GM18517 (cell line): Measurements from ENCODE around the gene TMC1.
A peak's percentile ranks its signal among the peaks of the same experiment; 100 is the strongest.
"Not testable (repeated sequence)": the region's sequence is repeated elsewhere in the genome, so short reads cannot be mapped to it uniquely, and the experiment has no call there.

Source experiments
- ATAC-seq: cut with Tn5 transposase; IDR thresholded peaks from one replicate; pipeline ENCODE4 v1.9.1; 2021; ENCODE audit warnings: mild to moderate bottlenecking, moderate library complexity; ENCODE audit not compliant: unreplicated experiment

TMC1 gene

DNA sequence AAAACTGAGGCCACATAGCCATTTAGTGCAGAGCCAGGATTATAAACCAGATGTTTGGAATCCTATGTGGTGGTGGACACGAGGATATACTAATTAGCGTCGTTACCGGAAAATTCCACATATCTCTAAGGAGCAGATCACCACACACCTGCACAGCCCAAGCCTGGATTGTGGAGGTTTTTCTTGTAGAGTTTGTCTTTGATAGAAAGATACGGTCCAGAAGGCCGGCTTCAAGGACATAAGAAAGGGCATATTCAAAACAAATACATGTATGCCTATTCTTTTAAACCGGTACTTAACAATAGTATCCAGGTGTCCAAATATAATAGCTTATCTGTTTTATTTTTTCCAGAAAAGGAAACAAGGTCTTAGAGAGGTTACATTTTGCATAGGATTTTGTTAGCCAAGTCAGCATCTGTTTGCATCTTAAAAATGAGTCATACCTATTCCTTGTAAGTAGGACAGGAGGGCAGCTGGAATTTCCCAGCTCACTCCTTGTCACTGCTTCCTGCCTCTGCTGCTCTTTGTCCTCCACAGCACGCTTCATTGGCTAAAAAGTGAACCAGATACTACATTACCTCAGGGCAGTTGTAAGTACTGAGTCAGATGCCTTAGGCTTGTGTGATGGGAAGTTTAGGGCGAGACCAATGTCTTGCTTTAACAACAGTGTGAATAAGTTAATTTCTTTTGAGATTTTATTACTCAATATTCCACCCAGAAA lies 3.6 kb downstream of the TMC1 start:
- ATAC-seq: no peak

DNA sequence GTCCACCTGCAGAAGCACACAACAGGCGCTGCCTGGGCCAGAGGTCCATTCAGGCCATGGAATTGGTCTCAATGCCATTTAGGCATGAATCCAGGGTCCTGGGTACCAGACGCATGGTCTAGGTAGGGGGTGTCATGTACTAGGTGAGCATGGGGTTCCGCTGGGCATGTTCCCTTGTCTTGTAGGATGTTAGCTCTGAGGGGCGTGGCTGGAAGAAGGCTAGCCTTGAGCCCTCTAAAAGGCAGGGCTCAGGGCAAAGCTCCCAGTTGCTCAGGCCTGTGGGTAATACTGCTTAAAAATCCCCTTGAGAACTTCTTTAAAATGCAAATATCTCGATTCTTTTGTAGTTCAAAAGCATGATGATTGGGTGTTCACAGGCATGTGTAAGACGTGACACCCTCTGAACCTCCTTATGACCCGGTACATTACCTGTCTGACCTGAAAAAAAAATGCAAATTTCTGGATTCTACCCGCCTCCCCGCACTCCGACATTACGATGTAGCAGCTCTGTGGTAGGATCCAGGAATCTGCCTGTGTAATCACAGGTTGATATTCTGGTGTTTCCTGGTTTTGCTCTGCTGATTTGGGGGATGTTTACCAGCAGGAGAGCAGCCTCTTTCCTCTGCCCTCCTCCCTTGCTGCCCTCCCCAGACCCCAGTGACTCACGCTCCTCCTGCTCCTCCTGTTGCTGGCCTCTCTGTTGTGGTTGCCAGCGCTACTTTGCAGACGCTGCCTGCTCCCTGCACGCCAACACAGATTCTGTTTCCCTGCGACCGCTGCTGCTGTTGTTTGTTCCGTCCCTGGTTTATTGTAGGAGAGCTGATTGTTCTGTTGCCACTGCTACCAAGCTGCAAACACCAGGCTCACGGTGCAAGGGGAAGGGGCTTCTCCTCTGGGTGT lies 5.7 kb downstream of the TMC1 start:
- ATAC-seq: peak; percentile 79

DNA sequence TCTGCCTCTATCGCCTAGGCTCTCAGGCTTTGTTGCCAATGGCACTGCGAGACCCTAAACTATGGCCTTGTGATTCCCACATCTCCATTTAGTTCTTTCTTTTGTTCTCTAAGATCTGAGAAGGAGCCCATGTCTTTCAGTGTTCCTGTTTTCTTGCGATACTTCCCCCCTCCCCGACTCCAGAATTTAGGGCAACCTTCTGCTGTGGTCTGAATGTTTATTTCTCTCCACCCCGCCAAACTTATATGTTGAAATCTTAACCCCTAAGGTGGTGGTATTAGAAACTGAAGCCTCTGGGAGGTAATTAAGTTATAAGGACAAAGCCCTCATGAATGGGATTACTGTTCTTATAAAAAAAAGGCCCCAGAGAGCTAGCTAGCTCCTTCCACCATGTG lies 6.4 kb downstream of the TMC1 start:
- no peak for ATAC-seq

DNA sequence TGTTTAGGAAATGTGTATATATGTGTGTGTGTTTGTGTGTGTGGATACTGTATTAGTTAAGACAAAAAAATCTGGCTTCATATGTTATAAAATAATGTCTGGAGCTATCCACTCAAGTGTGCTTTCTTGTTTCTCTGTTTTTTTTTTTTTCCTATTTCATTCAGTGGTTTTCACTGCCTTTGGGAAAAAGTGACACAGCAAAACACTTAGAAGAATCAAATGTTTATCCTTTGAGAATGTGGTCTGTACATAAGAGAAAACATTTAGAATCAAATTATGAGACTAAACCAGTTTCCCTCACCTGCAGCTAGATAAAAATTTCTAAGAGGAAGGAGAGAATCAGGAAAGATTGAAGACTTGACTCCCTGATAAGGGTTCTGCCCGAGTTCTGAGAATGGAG lies 8.1 kb downstream of the TMC1 start:
- no peak for ATAC-seq

DNA sequence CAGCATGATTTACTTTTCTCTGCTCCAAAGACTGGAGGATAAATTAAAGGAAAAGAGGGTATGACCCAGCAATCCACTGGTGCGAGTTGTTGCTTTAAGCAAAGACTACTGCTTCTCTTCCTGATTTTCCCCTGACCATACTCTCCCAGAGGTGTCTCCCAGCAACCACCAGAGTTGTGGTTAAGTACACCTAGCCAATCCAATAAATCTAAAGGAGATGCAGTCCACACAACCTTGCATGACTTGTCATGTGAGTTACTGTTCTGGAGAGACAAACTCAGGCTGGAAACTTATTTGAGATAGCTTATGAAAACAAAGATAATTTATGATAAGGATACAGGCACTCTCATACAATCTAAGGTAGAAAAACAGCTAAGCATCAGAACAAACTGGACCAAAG lies 11.9 kb downstream of the TMC1 start:
- ATAC-seq: no peak

DNA sequence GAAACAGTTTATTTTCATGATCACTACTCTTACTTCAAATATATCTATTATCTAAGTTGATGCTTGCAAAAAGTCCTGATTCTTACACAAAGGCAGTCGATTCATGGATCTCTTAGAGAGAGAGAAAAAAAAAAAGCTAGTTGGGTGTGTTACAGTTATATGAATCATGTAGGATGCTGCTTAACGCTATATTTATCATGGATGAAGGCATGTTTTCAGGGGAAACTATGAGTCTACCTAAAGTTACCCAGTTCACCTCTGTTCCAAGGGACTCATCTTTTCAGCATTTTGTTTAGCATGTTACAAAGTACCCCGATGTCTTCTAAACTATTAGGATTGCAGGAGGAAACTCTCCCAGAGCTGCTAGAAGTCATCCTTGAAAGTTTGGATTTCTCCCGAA lies 13.5 kb downstream of the TMC1 start:
- ATAC-seq: no peak

DNA sequence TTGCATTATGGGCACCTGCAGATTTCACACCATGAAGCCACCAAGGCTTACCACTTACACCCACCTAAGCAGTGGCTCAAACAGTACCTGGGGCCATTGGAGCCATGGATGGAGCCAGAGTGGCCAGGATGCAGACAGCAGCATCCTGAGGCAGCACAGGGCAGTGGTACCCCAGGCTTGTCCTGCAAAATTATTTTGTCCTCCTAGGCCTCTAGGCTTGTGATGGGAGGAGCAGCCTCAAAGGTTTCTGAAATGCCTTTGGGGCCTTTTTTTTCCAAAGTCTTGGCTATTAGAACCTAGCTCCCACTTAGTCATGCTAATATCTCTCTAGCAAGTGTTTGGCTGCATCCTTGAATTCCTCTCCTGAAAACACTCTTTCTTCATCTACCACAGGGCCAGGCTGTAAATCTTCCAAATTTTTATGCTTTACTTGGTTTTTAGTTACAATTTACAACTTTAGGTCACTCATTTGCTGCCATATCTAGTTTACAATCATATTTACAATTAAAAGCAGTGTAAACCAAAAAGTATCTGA lies 15.7 kb downstream of the TMC1 start:
- ATAC-seq: no peak

DNA sequence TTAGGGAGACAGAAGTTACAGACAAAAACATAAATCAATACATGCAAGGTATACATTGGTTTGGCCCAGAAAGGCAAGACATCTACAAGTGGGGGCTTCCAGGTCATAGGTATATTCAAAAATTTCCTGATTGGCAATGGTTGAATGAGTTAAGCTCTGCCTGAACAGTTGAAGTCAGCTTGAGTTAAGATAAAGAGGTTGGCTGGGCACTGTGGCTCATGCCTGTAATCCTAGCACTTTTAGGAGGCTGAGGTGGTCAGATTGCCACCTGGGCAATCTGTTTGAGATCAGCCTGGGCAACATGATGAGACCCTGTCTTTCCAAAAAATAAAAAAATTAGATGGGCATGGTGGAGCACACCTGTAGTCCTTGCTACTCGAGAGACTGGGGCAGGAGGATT lies 16.3 kb downstream of the TMC1 start:
- ATAC-seq: no peak

DNA sequence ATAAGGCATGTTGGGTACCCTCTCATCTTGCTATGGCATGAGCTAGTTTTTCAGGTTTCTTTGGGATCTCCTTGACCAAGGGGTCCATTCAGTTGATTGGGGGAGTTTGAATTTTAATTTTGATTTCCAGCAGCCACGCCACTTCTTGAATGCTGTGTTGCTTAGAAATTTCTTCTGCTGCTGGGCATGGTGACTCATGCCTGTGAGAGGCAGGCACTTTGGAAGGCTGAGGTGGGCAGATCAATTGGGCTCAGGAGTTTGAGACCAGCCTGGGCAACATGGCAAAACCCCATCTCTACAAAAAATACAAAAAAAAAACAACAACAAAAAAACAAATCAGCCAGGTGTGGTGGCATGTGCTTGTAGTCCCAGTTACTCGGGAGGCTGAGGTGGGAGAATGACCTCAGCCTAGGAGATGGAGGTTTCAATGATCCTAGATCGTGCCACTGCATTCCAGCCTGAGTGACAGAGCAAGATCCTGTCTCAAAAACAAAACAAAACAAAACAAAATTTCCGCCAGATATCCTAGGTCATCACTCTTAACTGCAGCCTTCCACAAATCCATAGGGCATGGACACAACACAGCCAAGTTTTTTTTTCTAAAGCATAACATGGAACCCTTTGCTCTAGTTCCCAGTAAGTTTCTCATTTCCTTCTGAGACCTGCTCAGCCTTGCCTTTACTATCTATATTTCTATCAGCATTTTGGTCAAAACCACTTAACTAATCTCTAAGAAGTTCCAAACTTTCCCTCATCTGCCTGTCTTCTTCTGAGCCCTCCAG lies 17.7 kb downstream of the TMC1 start:
- ATAC-seq: no peak

DNA sequence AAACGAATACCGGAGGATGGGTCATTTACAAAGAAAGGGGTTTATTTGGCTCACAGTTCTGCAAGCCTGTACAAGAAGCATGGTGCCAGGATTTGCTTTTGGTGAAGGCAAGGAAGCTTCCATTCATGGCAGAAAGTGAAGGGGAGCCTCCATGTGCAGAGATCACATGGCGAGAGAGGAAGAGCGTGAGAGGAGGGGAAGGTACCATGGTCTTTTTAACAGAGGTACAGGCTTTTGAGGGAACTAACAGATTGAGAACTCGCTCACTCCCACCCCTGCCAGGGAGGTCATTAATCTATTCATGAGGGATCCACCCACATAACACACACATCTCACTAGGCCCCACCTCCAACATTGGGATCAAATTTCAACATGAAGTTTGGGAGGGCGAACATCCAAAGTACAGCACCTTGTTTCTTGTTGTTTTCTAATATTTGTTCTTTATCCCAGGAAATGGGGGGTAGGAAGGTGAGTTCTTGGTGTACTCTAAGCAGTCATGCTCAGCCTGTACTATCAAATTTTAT lies 18.5 kb downstream of the TMC1 start:
- no peak for ATAC-seq

DNA sequence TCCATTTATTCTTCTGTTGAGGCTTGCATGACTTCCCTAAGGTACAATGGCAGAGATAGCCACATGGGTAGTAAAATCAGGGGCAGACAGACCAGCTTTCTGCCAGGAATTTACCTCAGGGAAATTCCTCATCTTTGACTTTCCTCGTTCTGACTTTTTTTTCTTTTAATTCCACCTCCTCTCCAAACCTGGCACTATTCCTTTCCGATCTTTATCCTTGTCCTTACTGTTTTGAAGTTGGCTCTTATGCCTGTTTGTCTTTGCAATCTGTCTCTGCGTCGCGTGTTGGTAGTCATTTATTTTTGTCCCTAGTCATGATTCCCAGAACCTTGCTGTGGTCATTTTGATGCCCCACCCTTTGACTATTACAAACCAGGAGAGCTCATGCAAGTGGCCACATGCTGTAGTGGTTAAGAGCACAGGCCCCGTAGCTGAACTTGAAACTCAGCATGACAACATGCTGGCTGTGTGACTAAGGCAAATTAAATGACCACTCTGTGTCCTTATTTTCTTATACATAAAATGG lies 19.0 kb downstream of the TMC1 start:
- no peak for ATAC-seq

DNA sequence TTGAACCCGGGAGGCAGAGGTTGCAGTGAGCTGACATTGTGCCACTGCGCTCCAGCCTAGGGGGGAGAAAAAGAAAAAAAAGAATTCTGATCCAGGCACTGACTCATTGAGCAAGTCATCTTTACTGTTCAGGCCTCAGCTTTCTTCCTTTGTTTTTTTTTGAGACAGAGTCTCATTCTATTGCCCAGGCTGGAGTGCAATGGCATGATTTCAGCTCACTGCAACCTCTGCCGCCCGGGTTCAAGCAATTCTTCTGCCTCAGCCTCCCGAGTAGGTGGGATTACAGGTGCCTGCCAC lies 21.1 kb downstream of the TMC1 start:
- not testable (repeated sequence) for ATAC-seq

DNA sequence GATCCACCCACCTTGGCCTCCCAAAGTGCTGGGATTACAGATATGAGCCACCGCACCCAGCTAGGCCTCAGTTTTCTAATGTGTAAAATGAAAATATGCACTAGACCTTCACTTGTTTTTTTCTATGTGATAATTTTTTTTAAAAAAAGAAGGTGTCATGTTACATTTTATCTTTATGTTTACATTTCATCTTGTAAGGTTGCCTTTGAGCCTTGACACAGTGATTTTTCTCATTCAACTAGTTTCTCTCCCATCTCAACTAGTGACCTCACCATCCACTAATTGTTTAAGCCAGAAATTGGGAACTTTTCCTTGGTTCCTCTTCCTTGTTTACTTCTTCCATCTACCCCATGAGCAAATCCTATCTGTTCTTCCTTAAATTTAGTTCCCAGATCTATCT lies 21.5 kb downstream of the TMC1 start:
- no peak for ATAC-seq

DNA sequence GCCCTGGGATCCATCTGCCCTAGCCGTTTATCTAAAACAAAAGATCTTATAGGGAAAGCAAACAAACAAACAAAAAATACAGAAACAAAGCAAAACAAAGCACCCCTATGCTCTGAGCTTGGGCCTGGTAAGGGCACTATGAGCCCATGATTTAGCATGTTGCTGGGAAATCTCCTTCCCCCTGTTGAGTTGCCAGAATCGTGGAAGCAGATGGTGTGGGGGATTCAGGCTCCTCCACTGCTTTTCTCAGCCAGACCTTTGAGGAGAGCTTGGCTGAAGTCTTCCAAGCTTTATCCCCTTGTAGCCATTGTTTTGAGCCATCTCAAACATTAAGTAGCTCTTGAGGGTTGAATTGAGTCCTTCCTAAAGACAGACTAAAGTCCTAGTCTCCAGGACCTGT lies 29.9 kb downstream of the TMC1 start:
- no peak for ATAC-seq

DNA sequence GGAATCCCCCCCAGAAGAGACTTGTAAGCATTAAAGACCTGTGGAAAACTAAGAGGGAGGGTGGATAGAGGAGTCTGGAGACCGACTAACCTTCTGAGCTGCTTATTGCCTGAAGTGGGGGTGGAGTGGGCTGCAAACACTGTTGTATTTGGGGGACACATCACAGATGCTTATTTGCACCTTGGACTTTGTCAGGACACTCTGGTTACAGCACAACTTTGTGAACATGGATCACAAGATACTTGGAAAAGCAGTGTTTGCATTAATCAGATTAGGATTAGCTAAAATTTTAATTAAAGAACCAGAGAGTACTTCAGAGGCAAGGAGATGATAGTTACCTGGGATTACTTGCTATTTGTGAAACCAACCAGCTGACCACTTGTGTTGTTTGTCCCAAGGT lies 30.9 kb downstream of the TMC1 start:
- no peak for ATAC-seq

DNA sequence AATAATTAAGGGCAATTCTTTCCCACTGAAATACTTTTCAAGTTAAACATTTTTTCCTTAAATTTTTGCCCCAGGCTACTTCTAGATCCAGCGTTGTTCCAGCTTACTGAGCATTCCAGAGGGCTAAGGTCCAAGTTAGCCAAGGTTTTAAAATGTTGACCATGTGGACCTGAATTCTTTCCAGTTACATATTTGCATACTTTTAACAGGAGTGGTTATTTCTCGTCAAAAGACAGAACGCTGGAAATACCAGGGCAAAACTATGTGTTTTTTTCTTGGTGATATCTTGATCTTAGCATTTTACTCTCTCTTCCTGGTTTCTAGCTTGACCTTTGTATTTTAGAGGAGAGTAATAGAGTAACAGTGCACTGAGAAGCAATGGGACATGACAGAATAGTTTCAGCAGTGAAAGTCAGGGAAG lies 32.8 kb downstream of the TMC1 start:
- no peak for ATAC-seq

DNA sequence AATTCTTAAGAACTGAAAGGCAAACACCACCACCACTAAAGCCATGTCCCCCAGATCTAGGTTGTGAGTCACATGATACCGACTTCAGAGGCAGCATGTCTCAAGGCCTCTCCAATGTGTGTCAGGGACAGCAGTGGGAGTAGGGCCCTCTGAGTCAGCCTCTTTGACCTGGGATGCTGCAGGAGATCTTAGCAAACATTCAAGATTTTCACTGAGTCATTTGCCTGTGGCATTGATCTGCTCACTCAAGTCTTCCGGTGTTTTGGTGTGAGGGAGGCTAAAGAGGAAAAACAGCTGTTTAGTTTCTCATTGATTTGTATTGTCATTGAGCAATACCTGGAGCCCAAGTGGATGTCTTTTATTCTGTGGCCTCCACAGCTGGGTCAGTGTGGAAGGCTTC lies 36.1 kb downstream of the TMC1 start:
- no peak for ATAC-seq

DNA sequence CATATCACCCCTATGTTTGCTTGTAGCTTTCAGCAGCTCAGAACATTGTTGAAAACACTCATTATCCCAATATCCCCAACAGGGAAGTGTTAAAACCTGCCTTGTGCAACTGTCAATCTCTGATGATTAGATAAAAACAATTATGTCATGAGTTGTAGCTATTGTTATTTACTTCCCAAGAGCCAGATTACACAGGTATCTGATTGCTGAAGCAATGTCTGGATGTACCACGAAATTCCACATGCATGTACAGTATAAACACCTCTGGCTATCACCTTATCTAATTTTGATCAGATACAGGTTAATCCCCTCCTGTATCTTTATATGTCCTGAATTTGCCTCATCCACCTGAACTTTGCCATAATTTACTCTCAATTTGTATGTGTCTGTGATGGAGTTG lies 38.7 kb downstream of the TMC1 start:
- no peak for ATAC-seq

DNA sequence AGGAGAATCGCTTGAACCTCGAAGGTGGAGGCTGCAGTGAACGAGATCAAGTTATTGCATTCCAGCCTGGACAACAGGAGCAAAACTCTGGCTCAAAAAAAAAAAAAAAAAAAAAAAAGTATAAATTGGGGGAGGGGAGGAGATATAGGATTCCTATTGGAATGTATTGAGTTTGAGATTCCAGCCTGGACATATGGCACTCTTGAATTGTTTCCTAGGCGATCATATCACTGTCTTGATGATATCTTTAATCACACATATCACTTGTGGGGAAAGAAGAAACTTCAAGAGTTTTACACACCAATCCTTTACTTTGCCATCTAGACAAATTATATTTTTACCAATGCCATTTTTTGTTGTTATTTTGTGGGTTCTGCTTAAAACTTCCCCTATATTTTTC lies 42.4 kb downstream of the TMC1 start:
- ATAC-seq: no peak

DNA sequence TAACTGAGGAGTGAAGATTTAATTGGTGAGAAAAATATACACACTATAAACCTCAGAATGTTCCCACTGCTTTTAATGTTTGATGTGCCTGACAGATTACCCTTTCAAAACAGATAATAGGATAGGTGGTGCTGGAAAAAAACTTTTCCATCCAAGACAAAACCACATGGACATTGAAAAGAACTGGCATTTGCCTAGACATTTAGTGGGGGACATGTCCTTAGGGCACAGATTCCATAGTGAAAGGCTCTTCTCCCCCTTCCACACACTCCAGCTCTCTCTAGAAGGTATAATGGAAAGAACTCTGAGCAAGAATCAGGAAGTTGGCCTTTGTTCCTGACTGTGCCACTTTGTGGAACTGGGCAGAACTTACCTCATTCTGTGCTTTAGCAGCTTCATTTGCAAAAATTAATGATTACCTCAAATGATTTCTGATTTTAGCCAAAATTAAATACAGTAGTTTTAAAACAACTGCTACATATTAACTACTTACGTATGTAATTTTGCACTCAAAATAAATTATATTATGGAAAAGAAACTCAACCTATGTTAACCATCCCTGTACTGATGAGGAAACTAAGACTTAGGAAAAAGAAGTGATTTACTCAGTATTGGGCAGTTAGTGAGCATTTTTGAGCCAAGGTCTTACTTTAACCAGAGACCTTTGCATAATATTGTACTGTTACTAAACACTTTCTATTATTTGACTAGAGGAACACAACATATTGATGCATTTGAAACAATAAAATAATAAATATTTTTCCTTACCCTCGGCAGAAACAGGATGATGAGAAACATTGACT lies 43.3 kb downstream of the TMC1 start:
- ATAC-seq: no peak
